Lung (tissue), 12 donors: ENCODE data around the gene USP48. TPM values are rescaled to one million over a fixed set of nuclear protein-coding genes. Genes with fewer than 3 reads are reported as not detected.
A peak's percentile ranks its signal among the peaks of the same experiment; 100 is the strongest.

Experiments
- ATAC-seq: fragments of 200-7000 bp; cut with Tn5 transposase; one replicate; pipeline ENCODE4 v1.9.1; 2020; ENCODE audit warnings: moderate number of reproducible peaks; ENCODE audit not compliant: insufficient read depth, low FRiP score
- DNase-seq, 3 donors: peaks; one replicate each; pipeline ENCODE4 v3.0.0-alpha.2; 2013 to 2017
- H3K27ac ChIP-seq, 2 donors: one replicate each; pipeline ENCODE4 v1.5.1; 2013; ENCODE audit warnings: mild to moderate bottlenecking in 2 of 2, moderate library complexity in 2 of 2, control low read depth in 1 of 2, inconsistent platforms in 1 of 2, low read depth in 1 of 2, low read length in 1 of 2
- H3K27me3 ChIP-seq, 3 donors: one replicate each; pipeline ENCODE4 v1.5.1; 2013; ENCODE audit warnings: low read length in 2 of 3; ENCODE audit not compliant: control insufficient read depth in 3 of 3, insufficient read depth in 3 of 3
- H3K36me3 ChIP-seq, 4 donors: one replicate each; pipeline ENCODE4 v1.5.1; 2013; ENCODE audit warnings: low read length in 4 of 4, mild to moderate bottlenecking in 1 of 4, moderate library complexity in 1 of 4; ENCODE audit not compliant: control insufficient read depth in 4 of 4, insufficient read depth in 4 of 4
- H3K4me1 ChIP-seq, 5 donors: one replicate each; pipeline ENCODE4 v1.5.1; 2013; ENCODE audit warnings: low read length in 5 of 5, mild to moderate bottlenecking in 2 of 5, moderate library complexity in 1 of 5; ENCODE audit not compliant: control insufficient read depth in 5 of 5, insufficient read depth in 5 of 5
- H3K4me3 ChIP-seq: one replicate; pipeline ENCODE4 v1.5.1; 2013; ENCODE audit warnings: mild to moderate bottlenecking, control low read depth, moderate library complexity
- H3K9ac ChIP-seq, 2 donors: one replicate each; pipeline ENCODE4 v1.5.1; 2013; ENCODE audit warnings: low read length in 2 of 2, control low read depth in 1 of 2; ENCODE audit not compliant: insufficient read depth in 1 of 2
- H3K9me3 ChIP-seq, 4 donors: one replicate each; pipeline ENCODE4 v1.5.1; 2013; ENCODE audit warnings: low read length in 3 of 4, mild to moderate bottlenecking in 1 of 4, moderate library complexity in 1 of 4; ENCODE audit not compliant: control insufficient read depth in 4 of 4, insufficient read depth in 3 of 4
- WGBS, 2 donors: extraction: QIAGEN DNeasy Blood & Tissue Kit; methylation state at CpG; one replicate each; pipeline ENCODE4 v1.1.7; 2013; 5-methylcytosine and 5-hydroxymethylcytosine counted together
- polyA plus RNA-seq, 2 donors: library from polyadenylated mRNA; stranded (reverse); fragments of 200-250 nt; gene quantifications; one replicate each; pipeline ENCODE4 v1.2.1, GENCODE V29; 2013
- total RNA-seq, 2 donors: library from RNA; depleted of rRNA in 1 of 2; stranded (reverse); fragments of >200 nt in 1 of 2; gene quantifications; one replicate each; pipeline ENCODE4 v1.2.1, GENCODE V29; 2014 to 2021
- TF ChIP-seq, protein P1 (sequence below): IDR thresholded peaks from 2 replicates; pipeline ENCODE4 v1.5.1; 2012; ENCODE audit warnings: mild to moderate bottlenecking; ENCODE audit errors: control extremely low read depth, extremely low read depth
- donor health status: control.
- donor health status: control.
- donor health status: Bipolar disorder and iron deficiency.
- donor health status: healthy.
- donor health status: DM: yes; HTN: yes; CAD: no.

The USP48 gene
- total and polyA plus RNA-seq, 4 donors, result 15.6 to 107 (median 33.5) TPM

DNA sequence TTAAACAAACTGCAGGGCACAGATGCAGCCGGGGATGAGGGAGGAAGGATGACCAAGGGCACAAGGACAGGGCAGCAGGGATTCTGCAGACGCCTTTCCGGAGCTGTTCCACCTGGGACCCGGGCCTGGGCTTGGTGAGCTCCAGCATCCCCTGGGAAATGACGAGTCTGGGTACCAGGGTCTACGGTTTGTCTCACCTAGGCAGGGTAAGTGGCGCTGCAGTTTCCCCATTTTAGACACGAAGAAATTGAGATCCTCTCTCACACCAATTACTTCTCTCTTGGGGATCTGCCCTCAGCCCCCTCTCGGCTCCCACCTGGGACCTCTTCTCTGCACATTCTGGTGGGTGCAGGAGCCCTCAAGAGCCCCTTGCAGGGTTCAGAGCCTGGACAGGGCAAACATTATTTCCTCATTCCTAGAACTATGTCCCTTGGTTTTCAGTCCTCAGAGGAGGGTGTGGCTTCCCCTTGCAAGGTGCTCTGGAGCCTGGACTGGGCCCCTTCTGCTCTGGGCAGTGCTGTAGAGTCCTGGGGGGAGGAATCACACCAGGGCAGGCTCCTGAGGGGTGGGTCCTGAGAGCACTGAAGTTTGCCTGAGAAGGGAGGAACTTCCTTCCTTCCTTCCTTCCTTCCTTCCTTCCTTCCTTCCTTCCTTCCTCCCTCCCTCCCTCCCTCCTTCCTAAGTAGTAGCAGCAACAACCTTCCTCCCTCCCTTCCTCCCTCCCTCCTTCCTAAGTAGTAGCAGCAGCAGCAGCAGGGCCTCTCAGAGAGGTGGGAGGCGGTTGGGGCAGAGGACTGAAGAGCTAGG lies 129.8 kb downstream of the USP48 start:
- TF ChIP-seq, protein P1, sequence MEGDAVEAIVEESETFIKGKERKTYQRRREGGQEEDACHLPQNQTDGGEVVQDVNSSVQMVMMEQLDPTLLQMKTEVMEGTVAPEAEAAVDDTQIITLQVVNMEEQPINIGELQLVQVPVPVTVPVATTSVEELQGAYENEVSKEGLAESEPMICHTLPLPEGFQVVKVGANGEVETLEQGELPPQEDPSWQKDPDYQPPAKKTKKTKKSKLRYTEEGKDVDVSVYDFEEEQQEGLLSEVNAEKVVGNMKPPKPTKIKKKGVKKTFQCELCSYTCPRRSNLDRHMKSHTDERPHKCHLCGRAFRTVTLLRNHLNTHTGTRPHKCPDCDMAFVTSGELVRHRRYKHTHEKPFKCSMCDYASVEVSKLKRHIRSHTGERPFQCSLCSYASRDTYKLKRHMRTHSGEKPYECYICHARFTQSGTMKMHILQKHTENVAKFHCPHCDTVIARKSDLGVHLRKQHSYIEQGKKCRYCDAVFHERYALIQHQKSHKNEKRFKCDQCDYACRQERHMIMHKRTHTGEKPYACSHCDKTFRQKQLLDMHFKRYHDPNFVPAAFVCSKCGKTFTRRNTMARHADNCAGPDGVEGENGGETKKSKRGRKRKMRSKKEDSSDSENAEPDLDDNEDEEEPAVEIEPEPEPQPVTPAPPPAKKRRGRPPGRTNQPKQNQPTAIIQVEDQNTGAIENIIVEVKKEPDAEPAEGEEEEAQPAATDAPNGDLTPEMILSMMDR, result no peak
- Histone ChIP-seq H3K4me1 (peaks cover 0 to 15% (median 6%) of the 10 kb centered on the region in 5 donors), H3K4me3 (no peak overlapping the region), H3K27me3 (peaks cover 0 to 2% (median 0%) of the 10 kb centered on the region in 3 donors), H3K9ac (no peak overlapping the region), H3K9me3 (no peaks in the 10 kb centered on the region), H3K27ac (peak overlapping the region in 1 of 2 donors; percentile 7), H3K36me3 (no peaks in the 10 kb centered on the region)
- DNase-seq (no peak), ATAC-seq (no peak)
- WGBS, 2 donors, result 46 to 52% methylated on average over 10 of the region's 10 CpGs

DNA sequence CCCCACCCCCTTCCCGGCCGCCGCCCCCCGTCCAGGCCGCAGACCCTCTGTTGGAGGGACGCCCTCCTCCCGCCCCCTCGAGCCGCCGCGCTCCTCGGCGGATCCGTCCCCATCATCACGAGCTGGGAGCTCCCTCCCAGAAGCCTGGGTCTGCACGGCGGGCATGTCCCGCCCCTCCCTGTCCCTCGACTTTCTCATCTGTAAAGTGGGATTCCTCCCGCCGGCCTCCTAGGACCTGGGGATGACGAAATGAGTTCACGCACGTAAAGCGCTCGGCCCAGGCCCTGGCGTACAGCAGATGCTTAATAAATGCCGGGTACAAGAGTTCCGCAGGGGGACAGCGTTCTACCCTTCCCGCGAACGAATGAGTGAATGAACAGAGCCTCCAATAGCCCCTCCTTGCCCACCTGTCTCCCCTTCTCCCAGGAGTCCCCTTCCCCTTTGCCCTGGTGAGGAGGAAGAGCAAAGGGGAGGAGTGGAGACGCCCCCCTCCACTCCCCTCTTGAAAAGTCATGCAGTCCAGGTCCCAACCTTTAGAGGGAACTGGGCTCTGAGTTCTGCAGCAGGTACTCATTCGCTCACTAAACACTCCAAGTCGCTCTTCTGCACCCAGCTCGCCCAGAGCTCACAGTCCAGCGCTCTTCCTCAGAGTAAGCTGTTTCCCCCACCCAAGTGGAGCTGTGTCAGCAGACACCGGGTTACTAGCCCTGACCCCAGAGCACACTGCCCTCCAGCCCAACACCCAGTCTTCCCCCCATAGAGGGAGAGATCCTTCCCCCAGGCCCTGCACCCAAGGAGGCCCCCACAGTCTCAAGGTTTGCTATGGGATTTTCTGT lies 130.6 kb downstream of the USP48 start:
- H3K9me3 ChIP-seq, result no peaks in the 10 kb centered on the region
- ATAC-seq, result no peak
- H3K4me3 ChIP-seq, result no peak overlapping the region
- DNase-seq, result no peak
- no peaks in the 10 kb centered on the region for H3K36me3 ChIP-seq
- peaks cover 0 to 2% (median 0%) of the 10 kb centered on the region in 3 donors for H3K27me3 ChIP-seq
- WGBS, 2 donors, result 9 to 17% methylated on average over 33 to 39 of the region's 39 CpGs
- TF ChIP-seq, protein P1, result no peak
- H3K9ac ChIP-seq, result no peak overlapping the region
- H3K4me1 ChIP-seq, result peaks cover 0 to 15% (median 6%) of the 10 kb centered on the region in 5 donors
- H3K27ac ChIP-seq, result peak overlapping the region in 1 of 2 donors; percentile 7

DNA sequence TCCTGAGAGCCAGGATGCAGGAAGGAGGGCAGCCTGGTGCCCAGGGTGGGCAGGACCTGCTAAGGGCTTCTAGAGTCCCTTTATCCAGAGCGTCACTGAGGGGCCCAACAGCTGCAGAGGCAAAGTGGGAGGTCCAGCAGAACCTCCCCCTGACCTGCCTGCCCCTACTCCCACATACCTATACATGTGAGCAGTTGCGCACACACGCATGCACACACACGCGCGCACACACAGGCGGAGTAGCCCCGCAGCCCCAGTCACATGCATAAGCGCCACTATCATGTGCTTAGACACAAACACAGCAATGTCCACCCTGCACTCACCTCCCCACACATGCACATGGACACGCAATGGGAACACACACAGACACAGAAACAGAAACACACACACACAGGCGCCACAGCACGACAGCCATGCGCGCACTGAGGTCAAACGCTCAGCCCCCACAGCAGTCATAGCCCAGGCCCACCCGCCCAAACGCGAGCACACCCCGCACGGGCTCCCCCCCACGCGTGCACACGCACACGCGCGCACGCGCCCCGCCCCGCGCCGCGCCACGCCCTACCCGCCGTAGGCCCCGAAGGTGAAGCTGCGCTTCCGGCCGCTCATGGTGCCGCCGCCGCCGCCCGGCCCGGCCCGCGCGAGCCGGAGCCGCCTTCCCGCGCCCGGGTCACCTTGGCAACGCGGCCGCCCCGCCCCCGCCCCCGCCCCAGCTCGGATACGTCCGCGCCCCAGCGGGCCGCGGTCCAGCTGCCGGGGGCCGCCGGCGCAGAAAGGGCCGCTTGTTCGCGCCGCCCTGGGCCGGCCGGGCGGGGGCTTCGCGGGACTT lies 131.5 kb downstream of the USP48 start:
- Histone ChIP-seq H3K4me1 (peaks cover 0 to 12% (median 6%) of the 10 kb centered on the region in 5 donors), H3K27ac (no peak overlapping the region), H3K4me3 (peak overlapping the region; percentile 2), H3K36me3 (no peaks in the 10 kb centered on the region), H3K9ac (no peak overlapping the region), H3K27me3 (peaks cover 0 to 2% (median 0%) of the 10 kb centered on the region in 3 donors), H3K9me3 (no peaks in the 10 kb centered on the region)
- 5 to 7% methylated on average over 51 to 80 of the region's 80 CpGs for WGBS, 2 donors
- ATAC-seq (peak; percentile 58), DNase-seq (peak; percentile 62 to 80 (median 79))
- TF ChIP-seq, protein P1, result no peak
